Measurements from ENCODE around the gene TMPRSS12. TPM values are rescaled to one million over a fixed set of nuclear protein-coding genes. Genes with fewer than 3 reads are reported as not detected.
A peak's percentile ranks its signal among the peaks of the same experiment; 100 is the strongest.
"Not testable (repeated sequence)": the region's sequence is repeated elsewhere in the genome, so short reads cannot be mapped to it uniquely, and the experiment has no call there.

The TMPRSS12 gene
- total RNA-seq, 1 donor from 2014 or later = not detected

- Mint-ChIP-seq H3K27ac (no peak overlapping the region), H3K4me3 (no peak overlapping the region), H3K36me3 (peaks cover 23% of the 10 kb centered on the region), H3K4me1 (peaks cover 4% of the 10 kb centered on the region), H3K9me3 (no peaks in the 10 kb centered on the region), H3K27me3 (ENCODE audit: low read depth) (no peaks in the 10 kb centered on the region)
- TF ChIP-seq CTCF (IDR thresholded peaks at IDR 0.05; ENCODE audit: unreplicated experiment) = no peak
- no peak for DNase-seq (ENCODE audit: low spot score in 2 of 2, unreplicated experiment in 2 of 2)
Observed at GRCh38 chr12:50820177-50820576, 22.5 kb upstream of the TMPRSS12 start.

- Mint-ChIP-seq H3K27ac (no peak overlapping the region), H3K27me3 (ENCODE audit: low read depth) (no peaks in the 10 kb centered on the region), H3K4me3 (no peak overlapping the region), H3K4me1 (peaks cover 17% of the 10 kb centered on the region), H3K36me3 (peaks cover 8% of the 10 kb centered on the region), H3K9me3 (no peaks in the 10 kb centered on the region)
- DNase-seq (ENCODE audit: low spot score in 2 of 2, unreplicated experiment in 2 of 2) = no peak
- TF ChIP-seq CTCF (IDR thresholded peaks at IDR 0.05; ENCODE audit: unreplicated experiment) = no peak
Observed at GRCh38 chr12:50822082-50822481, 20.6 kb upstream of the TMPRSS12 start.

GRCh38 chr12:50823724-50824123 is 19.0 kb upstream of the TMPRSS12 start:
- not testable (repeated sequence) for H3K36me3 Mint-ChIP-seq; H3K27ac Mint-ChIP-seq; H3K27me3 Mint-ChIP-seq (ENCODE audit: low read depth); H3K9me3 Mint-ChIP-seq; H3K4me3 Mint-ChIP-seq; DNase-seq (ENCODE audit: low spot score in 2 of 2, unreplicated experiment in 2 of 2)
- H3K4me1 Mint-ChIP-seq = peaks cover 17% of the 10 kb centered on the region

- Mint-ChIP-seq H3K4me1 (peaks cover 17% of the 10 kb centered on the region), H3K27ac (peak overlapping the region; percentile 79), H3K27me3 (ENCODE audit: low read depth) (no peaks in the 10 kb centered on the region), H3K4me3 (no peak overlapping the region), H3K36me3 (no peaks in the 10 kb centered on the region), H3K9me3 (no peaks in the 10 kb centered on the region)
- no peak for DNase-seq (ENCODE audit: low spot score in 2 of 2, unreplicated experiment in 2 of 2)
- no peak for TF ChIP-seq CTCF (IDR thresholded peaks at IDR 0.05; ENCODE audit: unreplicated experiment)
Observed at GRCh38 chr12:50824914-50825313, 17.8 kb upstream of the TMPRSS12 start.

GRCh38 chr12:50825372-50825838 is 17.3 kb upstream of the TMPRSS12 start:
- H3K4me3 Mint-ChIP-seq = no peak overlapping the region
- peak overlapping the region; percentile 87 for H3K27ac Mint-ChIP-seq
- H3K9me3 Mint-ChIP-seq = no peaks in the 10 kb centered on the region
- H3K27me3 Mint-ChIP-seq (ENCODE audit: low read depth) = no peaks in the 10 kb centered on the region
- peak; percentile 81 for TF ChIP-seq CTCF (IDR thresholded peaks at IDR 0.05; ENCODE audit: unreplicated experiment)
- peaks cover 17% of the 10 kb centered on the region for H3K4me1 Mint-ChIP-seq
- no peaks in the 10 kb centered on the region for H3K36me3 Mint-ChIP-seq
- DNase-seq (ENCODE audit: low spot score in 2 of 2, unreplicated experiment in 2 of 2) = no peak

GRCh38 chr12:50828121-50828520 is 14.6 kb upstream of the TMPRSS12 start:
- H3K4me1 Mint-ChIP-seq = peaks cover 17% of the 10 kb centered on the region
- no peaks in the 10 kb centered on the region for H3K27me3 Mint-ChIP-seq (ENCODE audit: low read depth)

More at GRCh38 chr12:50828121-50828520, 14.6 kb upstream of the TMPRSS12 start:
- Mint-ChIP-seq H3K9me3 (peaks cover 12% of the 10 kb centered on the region), H3K27ac (no peak overlapping the region), H3K36me3 (peaks cover 3% of the 10 kb centered on the region), H3K4me3 (no peak overlapping the region)
- no peak for DNase-seq (ENCODE audit: low spot score in 2 of 2, unreplicated experiment in 2 of 2)
- TF ChIP-seq CTCF (IDR thresholded peaks at IDR 0.05; ENCODE audit: unreplicated experiment) = no peak

Data from mesothelial cell of epicardium (in vitro differentiated cells).